Neural cell (in vitro differentiated cells): ENCODE data around the gene NPTXR. TPM values are rescaled to one million over a fixed set of nuclear protein-coding genes. Genes with fewer than 3 reads are reported as not detected.

Source experiments
- H2AFZ ChIP-seq: fragments of 200-600, 300-800 bp; sonication (generic), shearing (Covaris generic); 2 replicates; pipeline ENCODE4 v1.6.0; 2014; ENCODE audit warnings: low read depth, mild to moderate bottlenecking, antibody characterized with exemption, low read length, moderate library complexity
- H3F3A ChIP-seq: fragments of 200-600 bp; shearing (Covaris generic); 2 replicates; pipeline ENCODE4 v1.6.1; 2016; ENCODE audit warnings: mild to moderate bottlenecking, moderate library complexity, mixed read lengths, antibody characterized with exemption, low read length; ENCODE audit not compliant: insufficient read depth, poor library complexity, severe bottlenecking
- H3K27ac ChIP-seq: fragments of 200-600, 300-800 bp; sonication (generic), shearing (Covaris generic); 2 replicates; pipeline ENCODE4 v1.5.1; 2014; ENCODE audit warnings: mild to moderate bottlenecking, low read length, moderate library complexity
- H3K27me3 ChIP-seq: fragments of 300-800, 200-600 bp; sonication (generic), shearing (Covaris generic); 2 replicates; pipeline ENCODE4 v1.6.0; 2014; ENCODE audit warnings: mild to moderate bottlenecking, low read depth, low read length, moderate library complexity; ENCODE audit not compliant: insufficient read depth
- H3K36me3 ChIP-seq: fragments of 300-800, 200-600 bp; sonication (generic), shearing (Covaris generic); 2 replicates; pipeline ENCODE4 v1.5.1; 2014; ENCODE audit warnings: mild to moderate bottlenecking, antibody characterized with exemption, low read length, moderate library complexity; ENCODE audit not compliant: insufficient read depth
- H3K4me2 ChIP-seq: fragments of 300-800, 200-600 bp; sonication (generic), shearing (Covaris generic); 2 replicates; pipeline ENCODE4 v1.6.0; 2014; ENCODE audit warnings: mild to moderate bottlenecking, low read length
- H3K4me3 ChIP-seq: fragments of 300-800, 200-600 bp; sonication (generic), shearing (Covaris generic); 2 replicates; pipeline ENCODE4 v1.5.1; 2014; ENCODE audit warnings: mild to moderate bottlenecking, low read length, moderate library complexity
- H3K79me2 ChIP-seq: fragments of 200-600 bp; shearing (Covaris generic); replicated peaks from 2 replicates; pipeline ENCODE4 v1.6.0; 2014; ENCODE audit warnings: mild to moderate bottlenecking, low read length, moderate library complexity; ENCODE audit not compliant: insufficient read depth
- H3K9ac ChIP-seq: fragments of 300-800, 200-600 bp; sonication (generic), shearing (Covaris generic); 2 replicates; pipeline ENCODE4 v1.6.1; 2016; ENCODE audit warnings: mild to moderate bottlenecking, low read length, mixed read lengths
- H3K9me2 ChIP-seq: fragments of 200-600 bp; shearing (Covaris generic); 2 replicates; pipeline ENCODE4 v1.6.1; 2016; ENCODE audit warnings: mild to moderate bottlenecking, low read length, mixed read lengths; ENCODE audit not compliant: insufficient read depth
- H3K9me3 ChIP-seq: fragments of 200-600, 300-800 bp; sonication (generic), shearing (Covaris generic); 2 replicates; pipeline ENCODE4 v1.6.1; 2016; ENCODE audit warnings: mild to moderate bottlenecking, mixed run types, low read length, moderate library complexity, mixed read lengths
- H4K20me1 ChIP-seq: fragments of 200-600 bp; shearing (Covaris generic); 2 replicates; pipeline ENCODE4 v1.6.1; 2016; ENCODE audit warnings: mild to moderate bottlenecking, mixed run types; ENCODE audit not compliant: insufficient read depth
- CTCF ChIP-seq: fragments of 450-650 bp; IDR thresholded peaks from 2 replicates; pipeline ENCODE4 v1.5.1; 2014; ENCODE audit warnings: antibody characterized with exemption, mild to moderate bottlenecking, moderate library complexity; ENCODE audit not compliant: poor library complexity, severe bottlenecking
- EP300 ChIP-seq: fragments of 450-650 bp; conservative IDR thresholded peaks from 2 replicates; pipeline ENCODE4 v1.6.1; 2014; ENCODE audit warnings: antibody characterized with exemption, mild to moderate bottlenecking, moderate library complexity; ENCODE audit not compliant: poor library complexity, severe bottlenecking
- EZH2 ChIP-seq: fragments of 200-600, 300-800 bp; shearing (Covaris generic), sonication (generic); IDR thresholded peaks from 2 replicates; pipeline ENCODE4 v1.6.1; 2014; ENCODE audit warnings: antibody characterized with exemption, low read length, borderline replicate concordance, mild to moderate bottlenecking; ENCODE audit not compliant: insufficient read depth, poor library complexity, severe bottlenecking
- MXI1 ChIP-seq: fragments of 450-650 bp; conservative IDR thresholded peaks from 2 replicates; pipeline ENCODE4 v1.6.1; 2014; ENCODE audit warnings: antibody characterized with exemption, mild to moderate bottlenecking; ENCODE audit not compliant: poor library complexity, severe bottlenecking
- POLR2AphosphoS5 ChIP-seq: IDR thresholded peaks from 2 replicates; pipeline ENCODE4 v1.6.1; 2012
- RAD21 ChIP-seq: fragments of 450-650 bp; conservative IDR thresholded peaks from 2 replicates; pipeline ENCODE4 v1.6.1; 2014; ENCODE audit warnings: antibody characterized with exemption, mild to moderate bottlenecking, moderate library complexity
- SMC3 ChIP-seq: fragments of 450-650 bp; conservative IDR thresholded peaks from 2 replicates; pipeline ENCODE4 v1.6.1; 2014; ENCODE audit warnings: antibody characterized with exemption, mild to moderate bottlenecking, moderate library complexity; ENCODE audit not compliant: poor library complexity
- TAF1 ChIP-seq: IDR thresholded peaks from 2 replicates; pipeline ENCODE4 v1.6.1; 2012; ENCODE audit warnings: low read depth
- polyA plus RNA-seq: library from polyadenylated mRNA; depleted of rRNA; stranded (reverse); fragments of >200 nt; gene quantifications from 2 replicates; pipeline ENCODE4 v1.2.3, GENCODE V29; 2014
- TF ChIP-seq, protein P1 (sequence below): IDR thresholded peaks from 2 replicates; pipeline ENCODE4 v1.6.1; 2012; ENCODE audit warnings: borderline replicate concordance

Gene NPTXR
- polyA plus RNA-seq, 1 donor from 2014 or later = 17.0 TPM

DNA sequence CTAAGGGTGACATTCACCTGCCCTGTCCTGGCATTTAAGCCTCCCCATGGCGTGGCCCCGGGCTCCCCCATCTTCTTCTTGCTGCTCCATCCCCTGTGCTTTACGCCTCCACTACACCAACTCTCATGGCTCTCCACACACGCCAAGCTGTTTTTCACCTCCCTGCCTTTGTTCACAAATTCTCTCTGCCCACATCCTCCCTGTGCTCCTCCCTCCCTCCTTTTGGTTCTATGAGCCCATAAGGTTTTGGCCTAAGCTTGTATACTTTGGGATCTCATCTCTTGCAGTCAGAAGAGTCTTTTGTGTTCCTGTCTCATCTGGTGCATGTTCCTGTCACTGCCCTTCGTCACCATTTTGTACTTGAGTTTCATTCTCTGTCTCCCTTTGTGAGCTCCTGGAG, 45.3 kb downstream of the NPTXR start:
- Histone ChIP-seq H3K27me3 (no peaks in the 10 kb centered on the region), H2AFZ (no peak overlapping the region), H3K9me2 (no peaks in the 10 kb centered on the region), H3K27ac (no peak overlapping the region), H3K9ac (no peak overlapping the region), H3K4me3 (no peak overlapping the region), H3K9me3 (no peaks in the 10 kb centered on the region), H4K20me1 (no peaks in the 10 kb centered on the region), H3K36me3 (no peaks in the 10 kb centered on the region), H3F3A (no peaks in the 10 kb centered on the region), H3K79me2 (peaks cover 1% of the 10 kb centered on the region), H3K4me2 (no peak overlapping the region)
- TF ChIP-seq POLR2AphosphoS5 = no peak
- no peak for TF ChIP-seq EZH2

DNA sequence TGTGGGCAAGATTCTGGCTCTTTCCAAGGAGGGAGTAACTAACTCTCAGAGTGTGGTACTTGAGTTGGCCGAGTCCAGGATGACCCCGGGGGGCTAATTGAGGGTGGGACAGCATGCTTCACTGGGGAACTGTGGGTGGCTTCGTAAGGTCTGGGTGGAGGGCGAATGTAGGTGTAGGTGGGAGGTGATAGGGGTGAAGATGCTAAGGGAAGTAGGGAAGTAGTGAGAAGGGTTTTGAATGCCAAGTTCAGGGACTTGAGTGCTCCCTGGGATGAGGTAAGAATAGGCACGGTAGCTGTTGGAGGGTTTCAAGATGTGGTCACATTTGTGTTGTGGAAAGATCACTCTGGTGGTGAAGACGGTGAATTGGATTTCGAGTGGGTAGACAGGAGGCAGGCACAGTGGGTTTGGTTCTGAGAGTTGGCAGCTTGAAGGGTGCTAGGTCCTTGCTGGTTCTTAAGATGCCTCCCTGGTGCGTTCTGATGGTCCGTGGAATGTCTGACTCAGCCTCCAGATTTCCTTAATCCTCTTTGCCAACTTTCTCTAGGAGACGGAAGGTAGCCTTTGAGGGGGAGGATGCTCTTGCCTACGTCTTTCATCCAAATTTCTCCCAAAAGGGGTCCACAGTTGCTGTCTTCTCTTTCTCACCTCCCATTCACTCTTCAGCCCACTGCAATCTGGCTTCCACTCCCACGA, 47.4 kb downstream of the NPTXR start:
- Histone ChIP-seq H3K9ac (no peak overlapping the region), H3F3A (no peaks in the 10 kb centered on the region), H3K27me3 (no peaks in the 10 kb centered on the region), H3K4me3 (no peak overlapping the region), H3K4me2 (no peak overlapping the region), H4K20me1 (no peaks in the 10 kb centered on the region), H2AFZ (no peak overlapping the region), H3K27ac (no peak overlapping the region), H3K9me3 (no peaks in the 10 kb centered on the region), H3K79me2 (peaks cover 12% of the 10 kb centered on the region), H3K9me2 (no peaks in the 10 kb centered on the region), H3K36me3 (no peaks in the 10 kb centered on the region)
- TF ChIP-seq RAD21 = no peak
- TF ChIP-seq SMC3 = no peak
- no peak for TF ChIP-seq MXI1
- no peak for TF ChIP-seq EZH2
- TF ChIP-seq EP300 = no peak
- TF ChIP-seq TAF1 = no peak
- TF ChIP-seq, protein P1, sequence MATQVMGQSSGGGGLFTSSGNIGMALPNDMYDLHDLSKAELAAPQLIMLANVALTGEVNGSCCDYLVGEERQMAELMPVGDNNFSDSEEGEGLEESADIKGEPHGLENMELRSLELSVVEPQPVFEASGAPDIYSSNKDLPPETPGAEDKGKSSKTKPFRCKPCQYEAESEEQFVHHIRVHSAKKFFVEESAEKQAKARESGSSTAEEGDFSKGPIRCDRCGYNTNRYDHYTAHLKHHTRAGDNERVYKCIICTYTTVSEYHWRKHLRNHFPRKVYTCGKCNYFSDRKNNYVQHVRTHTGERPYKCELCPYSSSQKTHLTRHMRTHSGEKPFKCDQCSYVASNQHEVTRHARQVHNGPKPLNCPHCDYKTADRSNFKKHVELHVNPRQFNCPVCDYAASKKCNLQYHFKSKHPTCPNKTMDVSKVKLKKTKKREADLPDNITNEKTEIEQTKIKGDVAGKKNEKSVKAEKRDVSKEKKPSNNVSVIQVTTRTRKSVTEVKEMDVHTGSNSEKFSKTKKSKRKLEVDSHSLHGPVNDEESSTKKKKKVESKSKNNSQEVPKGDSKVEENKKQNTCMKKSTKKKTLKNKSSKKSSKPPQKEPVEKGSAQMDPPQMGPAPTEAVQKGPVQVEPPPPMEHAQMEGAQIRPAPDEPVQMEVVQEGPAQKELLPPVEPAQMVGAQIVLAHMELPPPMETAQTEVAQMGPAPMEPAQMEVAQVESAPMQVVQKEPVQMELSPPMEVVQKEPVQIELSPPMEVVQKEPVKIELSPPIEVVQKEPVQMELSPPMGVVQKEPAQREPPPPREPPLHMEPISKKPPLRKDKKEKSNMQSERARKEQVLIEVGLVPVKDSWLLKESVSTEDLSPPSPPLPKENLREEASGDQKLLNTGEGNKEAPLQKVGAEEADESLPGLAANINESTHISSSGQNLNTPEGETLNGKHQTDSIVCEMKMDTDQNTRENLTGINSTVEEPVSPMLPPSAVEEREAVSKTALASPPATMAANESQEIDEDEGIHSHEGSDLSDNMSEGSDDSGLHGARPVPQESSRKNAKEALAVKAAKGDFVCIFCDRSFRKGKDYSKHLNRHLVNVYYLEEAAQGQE = no peak
- no peak for TF ChIP-seq CTCF
- no peak for TF ChIP-seq POLR2AphosphoS5

DNA sequence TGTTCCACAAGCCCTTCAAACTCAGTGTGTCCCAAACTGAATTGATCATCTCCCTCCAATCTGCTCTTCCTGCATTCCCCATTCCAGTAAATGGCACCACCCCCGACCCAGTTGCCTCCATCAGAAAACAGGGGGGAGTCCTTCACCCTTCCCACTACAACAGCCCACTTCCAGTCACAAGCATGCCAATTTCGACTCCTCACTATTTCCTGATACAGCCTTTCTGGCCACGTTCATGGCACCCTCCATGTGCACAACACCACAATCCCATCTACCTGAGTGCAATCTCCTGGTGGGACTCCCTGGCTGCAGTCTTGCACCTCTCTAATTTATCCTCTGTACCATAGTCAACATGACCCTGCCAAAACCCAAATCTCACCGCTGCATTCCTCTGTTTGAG, 48.3 kb downstream of the NPTXR start:
- no peak for TF ChIP-seq RAD21
- no peak for TF ChIP-seq TAF1
- no peak for TF ChIP-seq EP300
- no peak for TF ChIP-seq MXI1
- no peak for TF ChIP-seq EZH2
- TF ChIP-seq SMC3 = no peak
- no peak for TF ChIP-seq CTCF
- TF ChIP-seq, protein P1 = no peak
- TF ChIP-seq POLR2AphosphoS5 = no peak
- H2AFZ ChIP-seq = no peak overlapping the region

More for the DNA sequence above, 48.3 kb downstream of the NPTXR start:
- Histone ChIP-seq H3K9ac (no peak overlapping the region), H4K20me1 (no peaks in the 10 kb centered on the region), H3K27ac (no peak overlapping the region), H3K79me2 (peaks cover 12% of the 10 kb centered on the region), H3K27me3 (no peaks in the 10 kb centered on the region), H3K9me3 (no peaks in the 10 kb centered on the region), H3K4me3 (no peak overlapping the region), H3K9me2 (no peaks in the 10 kb centered on the region), H3F3A (no peaks in the 10 kb centered on the region), H3K4me2 (no peak overlapping the region), H3K36me3 (no peaks in the 10 kb centered on the region)
